Memory B cell (primary cell): ENCODE results near the gene UMAD1.

Experiments used
- ATAC-seq: fragments of 150-1000 bp; cut with Tn5 transposase; 2 replicates; pipeline ENCODE4 v1.10.0; 2021; ENCODE audit warnings: low read depth, mild to moderate bottlenecking, moderate library complexity
- DNase-seq, 2 donors: peaks; one replicate each; pipeline ENCODE4 v3.0.0; 2022; ENCODE audit warnings: low spot score in 2 of 2
- H3K27ac Mint-ChIP-seq: one replicate; pipeline ENCODE4 v1.8.0; 2022; ENCODE audit warnings: mild to moderate bottlenecking, moderate library complexity, mixed read lengths
- H3K27me3 Mint-ChIP-seq: one replicate; pipeline ENCODE4 v1.8.0; 2022; ENCODE audit warnings: mixed read lengths
- H3K36me3 Mint-ChIP-seq: one replicate; pipeline ENCODE4 v1.8.0; 2022; ENCODE audit warnings: mild to moderate bottlenecking, mixed read lengths
- H3K4me1 Mint-ChIP-seq: one replicate; pipeline ENCODE4 v1.8.0; 2022; ENCODE audit warnings: mixed read lengths
- H3K4me3 Mint-ChIP-seq: one replicate; pipeline ENCODE4 v1.8.0; 2022; ENCODE audit warnings: mild to moderate bottlenecking, moderate library complexity, mixed read lengths
- H3K9me3 Mint-ChIP-seq: one replicate; pipeline ENCODE4 v1.8.0; 2022; ENCODE audit warnings: mixed read lengths

Gene UMAD1

GRCh38 chr7:7640221-7641128 is at the start of gene UMAD1:
Gene UMAD1, plus strand, starts transcription at chr7:7640752. Its CDS starts 32,620 bp downstream, at chr7:7673372.
- H3K9me3 Mint-ChIP-seq = no peaks in the 10 kb centered on the region
- peak within 1 kb of the TSS; percentile 84 for H3K4me3 Mint-ChIP-seq
- ATAC-seq = peak; percentile 89
- DNase-seq = peak; percentile 89 to 97
- peak within 1 kb of the TSS; percentile 98 for H3K27ac Mint-ChIP-seq
- peaks cover 20% of the 10 kb centered on the region for H3K36me3 Mint-ChIP-seq
- no peaks in the 10 kb centered on the region for H3K27me3 Mint-ChIP-seq
- peaks cover 21% of the 10 kb centered on the region for H3K4me1 Mint-ChIP-seq

GRCh38 chr7:7595451-7595850 is 45.1 kb upstream of the UMAD1 start:
- Mint-ChIP-seq H3K4me1 (peaks cover 2% of the 10 kb centered on the region), H3K36me3 (peaks cover 24% of the 10 kb centered on the region), H3K27me3 (no peaks in the 10 kb centered on the region), H3K27ac (no peak overlapping the region), H3K4me3 (no peak overlapping the region), H3K9me3 (no peaks in the 10 kb centered on the region)
- ATAC-seq = peak; percentile 56
- DNase-seq = peak in 1 of 2 donors; percentile 28

GRCh38 chr7:7596176-7596575 is 44.4 kb upstream of the UMAD1 start:
- ATAC-seq = no peak
- Mint-ChIP-seq H3K36me3 (peaks cover 23% of the 10 kb centered on the region), H3K4me3 (no peak overlapping the region), H3K27ac (no peak overlapping the region), H3K9me3 (no peaks in the 10 kb centered on the region), H3K4me1 (no peaks in the 10 kb centered on the region), H3K27me3 (no peaks in the 10 kb centered on the region)
- DNase-seq = no peak

- Mint-ChIP-seq H3K27me3 (no peaks in the 10 kb centered on the region), H3K4me3 (no peak overlapping the region), H3K4me1 (no peaks in the 10 kb centered on the region), H3K27ac (no peak overlapping the region), H3K9me3 (no peaks in the 10 kb centered on the region), H3K36me3 (peaks cover 3% of the 10 kb centered on the region)
- no peak for ATAC-seq
- DNase-seq = no peak
These were observed 33.5 kb upstream of the UMAD1 start for GRCh38 chr7:7607010-7607409.

GRCh38 chr7:7609330-7609729 is 31.2 kb upstream of the UMAD1 start:
- Mint-ChIP-seq H3K4me1 (no peaks in the 10 kb centered on the region), H3K27ac (no peak overlapping the region), H3K27me3 (no peaks in the 10 kb centered on the region), H3K4me3 (no peak overlapping the region), H3K9me3 (no peaks in the 10 kb centered on the region), H3K36me3 (peaks cover 3% of the 10 kb centered on the region)
- DNase-seq (no peak), ATAC-seq (no peak)

GRCh38 chr7:7612519-7612918 is 28.0 kb upstream of the UMAD1 start:
- Mint-ChIP-seq H3K4me1 (no peaks in the 10 kb centered on the region), H3K27ac (no peak overlapping the region), H3K4me3 (no peak overlapping the region), H3K36me3 (peaks cover 3% of the 10 kb centered on the region), H3K9me3 (no peaks in the 10 kb centered on the region), H3K27me3 (no peaks in the 10 kb centered on the region)
- no peak for ATAC-seq
- no peak for DNase-seq

GRCh38 chr7:7613210-7613609 is 27.3 kb upstream of the UMAD1 start:
- no peaks in the 10 kb centered on the region for H3K9me3 Mint-ChIP-seq
- no peaks in the 10 kb centered on the region for H3K36me3 Mint-ChIP-seq
- no peaks in the 10 kb centered on the region for H3K4me1 Mint-ChIP-seq
- ATAC-seq (no peak), DNase-seq (no peak)
- no peaks in the 10 kb centered on the region for H3K27me3 Mint-ChIP-seq
- no peak overlapping the region for H3K4me3 Mint-ChIP-seq
- H3K27ac Mint-ChIP-seq = no peak overlapping the region

- no peaks in the 10 kb centered on the region for H3K36me3 Mint-ChIP-seq
- DNase-seq = no peak
- H3K27me3 Mint-ChIP-seq = no peaks in the 10 kb centered on the region
- H3K4me3 Mint-ChIP-seq = no peak overlapping the region
- no peaks in the 10 kb centered on the region for H3K4me1 Mint-ChIP-seq
- H3K27ac Mint-ChIP-seq = peak overlapping the region; percentile 72
- no peaks in the 10 kb centered on the region for H3K9me3 Mint-ChIP-seq
- ATAC-seq = no peak
These were observed 26.4 kb upstream of the UMAD1 start for GRCh38 chr7:7614018-7614741.

GRCh38 chr7:7617550-7617949 is 23.0 kb upstream of the UMAD1 start:
- ATAC-seq (no peak), DNase-seq (no peak)
- H3K4me1 Mint-ChIP-seq = no peaks in the 10 kb centered on the region
- H3K4me3 Mint-ChIP-seq = no peak overlapping the region
- no peak overlapping the region for H3K27ac Mint-ChIP-seq
- H3K9me3 Mint-ChIP-seq = no peaks in the 10 kb centered on the region
- H3K27me3 Mint-ChIP-seq = no peaks in the 10 kb centered on the region
- H3K36me3 Mint-ChIP-seq = no peaks in the 10 kb centered on the region

GRCh38 chr7:7618410-7618809 is 22.1 kb upstream of the UMAD1 start:
- no peaks in the 10 kb centered on the region for H3K4me1 Mint-ChIP-seq
- ATAC-seq (no peak), DNase-seq (no peak)
- H3K27me3 Mint-ChIP-seq = no peaks in the 10 kb centered on the region
- no peaks in the 10 kb centered on the region for H3K36me3 Mint-ChIP-seq
- H3K9me3 Mint-ChIP-seq = no peaks in the 10 kb centered on the region
- H3K27ac Mint-ChIP-seq = no peak overlapping the region
- no peak overlapping the region for H3K4me3 Mint-ChIP-seq

- ATAC-seq = no peak
These were observed 20.3 kb upstream of the UMAD1 start for GRCh38 chr7:7620236-7620635.

GRCh38 chr7:7620644-7621210 is 19.8 kb upstream of the UMAD1 start:
- DNase-seq (no peak), ATAC-seq (no peak)
- Mint-ChIP-seq H3K27ac (no peak overlapping the region), H3K9me3 (peaks cover under 1% of the 10 kb centered on the region), H3K4me3 (no peak overlapping the region), H3K27me3 (no peaks in the 10 kb centered on the region), H3K36me3 (peaks cover under 1% of the 10 kb centered on the region), H3K4me1 (no peaks in the 10 kb centered on the region)

More at GRCh38 chr7:7620236-7620635, 20.3 kb upstream of the UMAD1 start:
- H3K4me3 Mint-ChIP-seq = no peak overlapping the region
- H3K4me1 Mint-ChIP-seq = no peaks in the 10 kb centered on the region
- H3K9me3 Mint-ChIP-seq = no peaks in the 10 kb centered on the region
- no peak for DNase-seq
- no peaks in the 10 kb centered on the region for H3K36me3 Mint-ChIP-seq
- H3K27me3 Mint-ChIP-seq = no peaks in the 10 kb centered on the region
- no peak overlapping the region for H3K27ac Mint-ChIP-seq

- Mint-ChIP-seq H3K4me1 (no peaks in the 10 kb centered on the region), H3K36me3 (peaks cover 8% of the 10 kb centered on the region), H3K9me3 (peaks cover 8% of the 10 kb centered on the region), H3K27me3 (no peaks in the 10 kb centered on the region), H3K4me3 (no peak overlapping the region), H3K27ac (no peak overlapping the region)
- no peak for ATAC-seq
- no peak for DNase-seq
These were observed 12.1 kb upstream of the UMAD1 start for GRCh38 chr7:7628476-7628875.

GRCh38 chr7:7630626-7631329 is 9.8 kb upstream of the UMAD1 start:
- Mint-ChIP-seq H3K36me3 (peaks cover 9% of the 10 kb centered on the region), H3K4me3 (no peak overlapping the region), H3K27ac (no peak overlapping the region), H3K9me3 (peaks cover 7% of the 10 kb centered on the region), H3K27me3 (no peaks in the 10 kb centered on the region), H3K4me1 (no peaks in the 10 kb centered on the region)
- ATAC-seq = no peak
- no peak for DNase-seq
